ENCODE results near the gene AKAP13.

- TF ChIP-seq CTCF (IDR thresholded peaks at IDR 0.05; ENCODE audit: insufficient read depth, low read length, poor library complexity, severe bottlenecking): no peak
- no peak for TF ChIP-seq EZH2phosphoT487 (conservative IDR thresholded peaks at IDR 0.05; ENCODE audit: low read length)
Measured at GRCh38 chr15:85399627-85400026, 19.2 kb downstream of the AKAP13 start.

All from SU-DHL-6 (cell line).